H1 (cell line): ENCODE measurements around the gene ZSCAN25. TPM values are rescaled to one million over a fixed set of nuclear protein-coding genes. Genes with fewer than 3 reads are reported as not detected.

Experiments used
- CTBP2 ChIP-seq: IDR thresholded peaks from 2 replicates; pipeline ENCODE4 v1.7.0; 2011; ENCODE audit warnings: borderline replicate concordance, mild to moderate bottlenecking, moderate library complexity, mixed read lengths, low read length; ENCODE audit not compliant: insufficient read depth, insufficient read length
- CTCF ChIP-seq, 3 experiments: IDR thresholded peaks; 1 replicate in 2 of 3; 2 replicates in 1 of 3; pipeline versions ENCODE4 v1.5.1 to v1.6.1; 2011; ENCODE audit warnings: low read length in 3 of 3, mild to moderate bottlenecking in 3 of 3, inconsistent platforms in 2 of 3, low read depth in 1 of 3, moderate library complexity in 1 of 3; ENCODE audit not compliant: insufficient read depth in 1 of 3; ENCODE audit errors: control extremely low read depth in 1 of 3
- JUN ChIP-seq: IDR thresholded peaks from 2 replicates; pipeline ENCODE4 v1.6.1; 2011; ENCODE audit warnings: low read depth, mild to moderate bottlenecking, improper control_type of control experiment, low read length
- NRF1 ChIP-seq: IDR thresholded peaks from 2 replicates; pipeline ENCODE4 v1.6.1; 2011; ENCODE audit warnings: mild to moderate bottlenecking, low read depth, low read length, improper control_type of control experiment
- PHF8 ChIP-seq: fragments of 200-600 bp; sonication (generic); conservative IDR thresholded peaks from 2 replicates; pipeline ENCODE4 v1.7.1; 2012; ENCODE audit warnings: low read depth, mild to moderate bottlenecking, inconsistent platforms, low read length, moderate library complexity
- SRF ChIP-seq: IDR thresholded peaks from 2 replicates; pipeline ENCODE4 v1.6.1; 2011; ENCODE audit warnings: mild to moderate bottlenecking, low read depth, low read length, moderate library complexity
- TCF12 ChIP-seq: IDR thresholded peaks from 2 replicates; pipeline ENCODE4 v1.6.1; 2011; ENCODE audit warnings: low read depth, mild to moderate bottlenecking, low read length
- ZNF274 ChIP-seq: IDR thresholded peaks from 2 replicates; pipeline ENCODE4 v1.7.0; 2012; ENCODE audit warnings: low read length, borderline replicate concordance; ENCODE audit errors: extremely low read depth
- polyA plus RNA-seq, 7 experiments: library from polyadenylated mRNA; depleted of rRNA in 3 of 7; stranded (reverse) in 5 of 7; unstranded in 2 of 7; fragments of >200 nt in 5 of 7; fragments of 200-250 nt in 2 of 7; gene quantifications; 1 replicate in 5 of 7; 2 replicates in 1 of 7; 4 replicates in 1 of 7; pipeline versions ENCODE4 v1.2.1 to v1.2.3, GENCODE V29; 2011 to 2013; ENCODE audit warnings: missing spikeins in 2 of 7, mixed read lengths in 2 of 7
- total RNA-seq: library from RNA; stranded (reverse); fragmentation: NEBNext Ultra II Directional; extraction: Animal tissue kit (Norgen Biotek cat#: 25700); gene quantifications from 2 replicates; pipeline ENCODE4 v1.2.1, GENCODE V29; 2021

The ZSCAN25 gene
- total and polyA plus RNA-seq, 2 of the 8 experiments (the other 6 are each of a cell fraction or from before 2014, with no cell fraction given) = 10.1 to 18.6 TPM

- TF ChIP-seq JUN (no peak), NRF1 (no peak), PHF8 (no peak), ZNF274 (no peak), TCF12 (no peak), CTBP2 (no peak), SRF (no peak), CTCF (IDR thresholded peaks at IDR 0.05; ENCODE audit: control extremely low read depth in 1 of 3, insufficient read depth in 1 of 3, low read depth in 1 of 3, low read length in 3 of 3) (no peak)
Measured at GRCh38 chr7:99617192-99617781, 541 bp downstream of the ZSCAN25 start (continued).
